Spleen (tissue), 11 donors: ENCODE measurements around the gene TEK. TPM values are rescaled to one million over a fixed set of nuclear protein-coding genes. Genes with fewer than 3 reads are reported as not detected.

Experiments used
- DNase-seq: peaks from one replicate; pipeline ENCODE4 v3.0.0-alpha.2; 2020
- H3K27ac ChIP-seq, 8 donors: fragments of 200-600 bp; sonication (generic) in 7 of 8; 1 replicate in 4 of 8; 2 replicates in 4 of 8; pipeline versions ENCODE4 v1.5.0 to v1.8.0; 2016 to 2021; ENCODE audit warnings: inconsistent platforms in 4 of 8, mild to moderate bottlenecking in 4 of 8, moderate library complexity in 1 of 8
- H3K27me3 ChIP-seq, 7 donors: fragments of 200-600 bp; sonication (generic) in 6 of 7; replicated peaks in 1 of 7; 1 replicate in 4 of 7; 2 replicates in 3 of 7; pipeline versions ENCODE4 v1.5.0 to v1.8.0; 2016 to 2021; ENCODE audit warnings: inconsistent platforms in 3 of 7, mild to moderate bottlenecking in 1 of 7
- H3K36me3 ChIP-seq, 6 donors: fragments of 200-600 bp; sonication (generic) in 5 of 6; 1 replicate in 4 of 6; 2 replicates in 2 of 6; pipeline versions ENCODE4 v1.5.0 to v1.8.0; 2016 to 2021; ENCODE audit warnings: inconsistent platforms in 2 of 6
- H3K4me1 ChIP-seq, 6 donors: fragments of 200-600 bp; sonication (generic) in 5 of 6; 1 replicate in 3 of 6; 2 replicates in 3 of 6; pipeline versions ENCODE4 v1.5.0 to v1.8.0; 2016 to 2021; ENCODE audit warnings: inconsistent platforms in 3 of 6
- H3K4me3 ChIP-seq, 8 donors: fragments of 200-600 bp; sonication (generic) in 7 of 8; 1 replicate in 4 of 8; 2 replicates in 4 of 8; pipeline versions ENCODE4 v1.5.0 to v1.8.0; 2016 to 2021; ENCODE audit warnings: inconsistent platforms in 4 of 8, mild to moderate bottlenecking in 4 of 8, moderate library complexity in 2 of 8
- H3K9me3 ChIP-seq, 8 donors: fragments of 200-600 bp; sonication (generic) in 7 of 8; 1 replicate in 4 of 8; 2 replicates in 4 of 8; pipeline versions ENCODE4 v1.5.0 to v1.8.0; 2016 to 2021; ENCODE audit warnings: inconsistent platforms in 4 of 8
- POLR2A ChIP-seq, 3 donors: fragments of 450-650 bp; IDR thresholded peaks; one replicate each; pipeline ENCODE4 v1.5.1; 2017; ENCODE audit warnings: antibody characterized with exemption in 3 of 3, mild to moderate bottlenecking in 1 of 3
- POLR2AphosphoS5 ChIP-seq, 3 donors: sonication (generic); formaldehyde crosslinking; IDR thresholded peaks; one replicate each; pipeline ENCODE4 v1.5.1; 2017; ENCODE audit warnings: antibody characterized with exemption in 3 of 3
- WGBS, 5 donors: extraction: QIAGEN DNeasy Blood & Tissue Kit in 3 of 5; methylation state at CpG; one replicate each; pipeline versions ENCODE4 v1.1.5 to v1.1.7; 2013 to 2018; 5-methylcytosine and 5-hydroxymethylcytosine counted together
- intact Hi-C: fragments of 100-400 bp; cut with DNase I; formaldehyde crosslinking; loops from one replicate; pipeline ENCODE4 v1.15.0; 2023; ENCODE audit warnings: low total_unique reads
- polyA plus RNA-seq, 3 donors: library from polyadenylated mRNA; stranded (reverse); fragments of 200-250 nt; gene quantifications; one replicate each; pipeline ENCODE4 v1.2.1, GENCODE V29; 2013
- total RNA-seq, 7 donors: library from RNA; depleted of rRNA in 3 of 7; stranded (reverse); fragments of >200 nt in 3 of 7; fragmentation: NEBNext Ultra II Directional in 4 of 7; extraction: Animal tissue kit (Norgen Biotek cat#: 25700) in 4 of 7; gene quantifications; one replicate each; pipeline versions ENCODE4 v1.1.0 to v1.2.1, GENCODE V29; 2016 to 2021
- TF ChIP-seq, protein P1 (sequence below), 11 experiments: fragments of 200-600 bp in 7 of 11; fragments of 450-650 bp in 4 of 11; sonication (generic) in 4 of 11; IDR thresholded peaks in 8 of 11; conservative IDR thresholded peaks in 3 of 11; 1 replicate in 7 of 11; 2 replicates in 4 of 11; pipeline versions ENCODE4 v1.4.0 to v1.8.0; 2016 to 2021; ENCODE audit warnings: antibody characterized with exemption in 11 of 11, inconsistent platforms in 4 of 11, mild to moderate bottlenecking in 1 of 11
- donor health status: healthy with polysubstance abuse.
- donor health status: DM: no; HTN: no; CAD: no; lungs with moderate emphysema.
- donor health status: DM: no; HTN: no; CAD: no.
- donor health status: Bipolar disorder and iron deficiency.
- donor health status: healthy.
- donor health status: DM: no; HTN: no; CAD: no.
- donor health status: DM: yes; HTN: yes; CAD: no.

TEK gene
- total and polyA plus RNA-seq, 10 donors = 2.6 to 58.7 (median 44.4) TPM

DNA sequence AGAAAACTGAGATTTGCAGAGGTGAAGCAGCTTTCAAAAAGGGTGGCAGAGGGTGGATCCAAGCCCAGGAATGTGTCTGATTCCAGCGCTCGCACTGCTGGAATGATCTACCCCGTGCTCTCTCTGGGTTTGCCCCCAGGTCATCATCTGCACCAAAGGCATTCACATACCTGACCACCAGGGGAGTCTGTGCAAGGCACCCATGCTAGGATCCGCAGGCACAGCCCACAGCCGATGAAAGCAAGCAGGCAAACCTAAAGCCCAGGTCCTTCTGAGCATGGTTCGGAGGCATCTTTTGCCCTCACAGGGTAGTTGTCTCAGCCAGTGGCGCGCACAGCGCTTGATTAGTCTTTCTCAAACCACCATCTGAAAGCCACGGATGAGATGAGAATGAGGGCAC is 56.6 kb downstream of the TEK start:
- no peak for TF ChIP-seq POLR2AphosphoS5 (IDR thresholded peaks at IDR 0.05)
- TF ChIP-seq, protein P1, sequence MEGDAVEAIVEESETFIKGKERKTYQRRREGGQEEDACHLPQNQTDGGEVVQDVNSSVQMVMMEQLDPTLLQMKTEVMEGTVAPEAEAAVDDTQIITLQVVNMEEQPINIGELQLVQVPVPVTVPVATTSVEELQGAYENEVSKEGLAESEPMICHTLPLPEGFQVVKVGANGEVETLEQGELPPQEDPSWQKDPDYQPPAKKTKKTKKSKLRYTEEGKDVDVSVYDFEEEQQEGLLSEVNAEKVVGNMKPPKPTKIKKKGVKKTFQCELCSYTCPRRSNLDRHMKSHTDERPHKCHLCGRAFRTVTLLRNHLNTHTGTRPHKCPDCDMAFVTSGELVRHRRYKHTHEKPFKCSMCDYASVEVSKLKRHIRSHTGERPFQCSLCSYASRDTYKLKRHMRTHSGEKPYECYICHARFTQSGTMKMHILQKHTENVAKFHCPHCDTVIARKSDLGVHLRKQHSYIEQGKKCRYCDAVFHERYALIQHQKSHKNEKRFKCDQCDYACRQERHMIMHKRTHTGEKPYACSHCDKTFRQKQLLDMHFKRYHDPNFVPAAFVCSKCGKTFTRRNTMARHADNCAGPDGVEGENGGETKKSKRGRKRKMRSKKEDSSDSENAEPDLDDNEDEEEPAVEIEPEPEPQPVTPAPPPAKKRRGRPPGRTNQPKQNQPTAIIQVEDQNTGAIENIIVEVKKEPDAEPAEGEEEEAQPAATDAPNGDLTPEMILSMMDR (IDR thresholded peaks at IDR 0.05 in 8 of 11, conservative IDR thresholded peaks at IDR 0.05 in 3 of 11) = no peak
- no peak for TF ChIP-seq POLR2A (IDR thresholded peaks at IDR 0.05)
- Histone ChIP-seq H3K36me3 (peaks cover 0 to 8% (median 0%) of the 10 kb centered on the region in 6 donors), H3K4me3 (no peak overlapping the region), H3K4me1 (no peaks in the 10 kb centered on the region), H3K27me3 (no peaks in the 10 kb centered on the region), H3K27ac (no peak overlapping the region), H3K9me3 (peaks cover 0 to 15% (median 5%) of the 10 kb centered on the region in 8 donors)
- no peak for DNase-seq
- intact Hi-C loops = no loop called here
- 83 to 91% (median 87%) methylated on average over 10 of the region's 10 CpGs for WGBS, 5 donors

DNA sequence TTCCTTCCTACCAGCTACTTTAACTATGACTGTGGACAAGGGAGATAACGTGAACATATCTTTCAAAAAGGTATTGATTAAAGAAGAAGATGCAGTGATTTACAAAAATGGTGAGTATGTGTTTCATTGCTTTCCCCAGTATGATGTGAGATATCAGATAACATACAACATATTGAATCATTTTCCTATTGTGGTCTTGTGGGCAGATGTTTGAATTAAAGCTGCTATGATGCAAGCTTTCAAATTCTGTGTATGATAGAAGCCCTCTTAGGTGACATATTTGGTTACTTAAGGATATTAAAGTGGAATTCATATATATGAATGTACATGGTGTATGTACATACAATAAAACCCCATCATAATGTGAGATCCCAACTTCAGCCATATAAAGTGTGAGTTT is 59.5 kb downstream of the TEK start:
- H3K27me3 ChIP-seq = no peaks in the 10 kb centered on the region
- no peak overlapping the region for H3K27ac ChIP-seq
- DNase-seq = no peak
- peaks cover 0 to 17% (median 0%) of the 10 kb centered on the region in 6 donors for H3K36me3 ChIP-seq
- TF ChIP-seq POLR2AphosphoS5 (IDR thresholded peaks at IDR 0.05) (no peak), POLR2A (IDR thresholded peaks at IDR 0.05) (no peak)
- TF ChIP-seq, protein P1 (IDR thresholded peaks at IDR 0.05 in 8 of 11, conservative IDR thresholded peaks at IDR 0.05 in 3 of 11) = no peak
- WGBS, 5 donors = 62 to 85% (median 66%) methylated on average over 1 of the region's 1 CpG
- intact Hi-C loops = no loop called here
- H3K4me3 ChIP-seq = no peak overlapping the region
- H3K4me1 ChIP-seq = no peaks in the 10 kb centered on the region
- H3K9me3 ChIP-seq = peaks cover 0 to 15% (median 5%) of the 10 kb centered on the region in 8 donors

DNA sequence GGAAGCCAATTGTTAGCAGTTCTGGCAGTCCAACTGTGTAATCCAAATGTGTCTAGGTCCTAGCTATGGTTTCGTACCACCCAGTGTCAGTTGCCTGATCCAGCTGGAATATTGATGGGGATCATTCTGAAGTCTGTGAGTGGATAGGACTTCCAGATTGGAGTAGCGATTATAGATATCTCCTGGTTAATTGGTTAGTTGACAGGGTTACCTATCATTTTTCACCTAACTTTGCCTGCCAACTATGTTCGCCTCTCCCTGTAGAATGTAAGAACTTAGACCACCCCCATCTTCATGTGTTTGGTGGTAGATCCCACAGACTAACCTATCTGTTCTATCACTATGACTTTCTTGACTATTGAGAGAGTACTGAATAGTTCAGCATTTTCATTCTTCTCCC is 59.9 kb downstream of the TEK start:
- Histone ChIP-seq H3K9me3 (peaks cover 0 to 15% (median 5%) of the 10 kb centered on the region in 8 donors), H3K27me3 (no peaks in the 10 kb centered on the region), H3K4me1 (no peaks in the 10 kb centered on the region), H3K27ac (no peak overlapping the region), H3K36me3 (peaks cover 0 to 21% (median 0%) of the 10 kb centered on the region in 6 donors), H3K4me3 (no peak overlapping the region)
- DNase-seq = no peak
- TF ChIP-seq POLR2A (IDR thresholded peaks at IDR 0.05) (no peak), POLR2AphosphoS5 (IDR thresholded peaks at IDR 0.05) (no peak)
- TF ChIP-seq, protein P1 (IDR thresholded peaks at IDR 0.05 in 8 of 11, conservative IDR thresholded peaks at IDR 0.05 in 3 of 11) = no peak
- 85 to 97% (median 96%) methylated on average over 3 of the region's 3 CpGs for WGBS, 5 donors
- intact Hi-C loops = no loop called here

DNA sequence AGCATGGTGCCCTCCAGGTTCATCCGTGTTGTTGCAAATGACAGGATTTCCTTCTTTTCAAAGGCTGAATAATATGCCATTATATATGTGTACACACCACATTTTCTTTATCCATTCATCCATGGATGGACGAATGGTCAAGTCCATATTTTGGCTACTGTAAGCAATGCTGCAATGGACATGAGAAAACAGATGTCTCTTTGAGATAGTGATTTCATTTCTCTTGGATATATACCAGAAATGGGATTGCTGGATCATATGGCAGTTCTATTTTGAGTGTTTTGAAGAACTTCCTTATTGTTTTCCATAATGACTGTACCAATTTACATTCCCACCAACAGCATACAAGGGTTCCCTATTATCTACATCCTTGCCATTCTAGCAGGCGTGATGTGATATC is 67.9 kb downstream of the TEK start:
- H3K27ac ChIP-seq = no peak overlapping the region
- intact Hi-C loops = no loop called here
- TF ChIP-seq POLR2AphosphoS5 (IDR thresholded peaks at IDR 0.05) = no peak
- TF ChIP-seq, protein P1 (IDR thresholded peaks at IDR 0.05 in 8 of 11, conservative IDR thresholded peaks at IDR 0.05 in 3 of 11) = no peak
- no peak for TF ChIP-seq POLR2A (IDR thresholded peaks at IDR 0.05)
- H3K4me1 ChIP-seq = peaks cover 0 to 4% (median 0%) of the 10 kb centered on the region in 6 donors
- H3K4me3 ChIP-seq = no peak overlapping the region
- no peaks in the 10 kb centered on the region for H3K27me3 ChIP-seq
- H3K9me3 ChIP-seq = peaks cover 0 to 16% (median 14%) of the 10 kb centered on the region in 8 donors
- WGBS, 5 donors = 78 to 86% (median 85%) methylated on average over 3 of the region's 3 CpGs
- peaks cover 0 to 20% (median 0%) of the 10 kb centered on the region in 6 donors for H3K36me3 ChIP-seq
- no peak for DNase-seq
